IPS-18c (cell line): ENCODE measurements around the gene SYT2.
"Not testable (repeated sequence)": the region's sequence is repeated elsewhere in the genome, so short reads cannot be mapped to it uniquely, and the experiment has no call there.

ENCODE experiments used
- H3K4me3 ChIP-seq: 2 replicates; pipeline ENCODE4 v1.7.0; 2013; ENCODE audit warnings: low read depth, mild to moderate bottlenecking, low read length, moderate library complexity; ENCODE audit not compliant: insufficient read depth
- H3K9me3 ChIP-seq: one replicate; pipeline ENCODE4 v1.6.1; 2013; ENCODE audit warnings: mild to moderate bottlenecking, low read length, moderate library complexity; ENCODE audit not compliant: control insufficient read depth, insufficient read depth

Gene SYT2

GRCh38 chr1:202623075-202623474, 87.2 kb downstream of the SYT2 start:
- Histone ChIP-seq H3K9me3 (no peaks in the 10 kb centered on the region), H3K4me3 (no peak overlapping the region)

GRCh38 chr1:202622388-202622787, 87.9 kb downstream of the SYT2 start:
- Histone ChIP-seq H3K9me3 (no peaks in the 10 kb centered on the region), H3K4me3 (no peak overlapping the region)

GRCh38 chr1:202621446-202621845, 88.8 kb downstream of the SYT2 start:
- no peaks in the 10 kb centered on the region for H3K9me3 ChIP-seq
- H3K4me3 ChIP-seq: no peak overlapping the region

DNA sequence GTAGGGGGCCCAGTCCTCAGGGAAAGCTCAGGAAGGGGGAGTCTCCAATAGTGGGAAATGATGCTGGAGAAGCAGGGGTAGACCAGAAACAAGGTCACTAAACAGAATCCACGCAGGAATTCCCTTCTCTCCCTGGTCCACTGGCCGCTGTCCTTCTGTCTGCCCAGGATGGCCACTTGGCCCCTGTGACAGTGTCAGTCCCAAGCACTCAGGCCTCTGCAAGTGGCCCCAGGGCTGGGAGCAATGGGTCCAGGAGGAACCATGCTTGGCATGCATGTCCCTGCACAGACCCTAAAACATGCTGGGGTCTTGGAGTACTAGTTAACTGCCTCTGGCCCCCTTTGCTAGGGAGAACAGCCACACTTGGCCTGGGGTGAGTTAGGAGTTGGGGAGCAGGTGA, 90.2 kb downstream of the SYT2 start:
- H3K9me3 ChIP-seq, H3K4me3 ChIP-seq: not testable (repeated sequence)

DNA sequence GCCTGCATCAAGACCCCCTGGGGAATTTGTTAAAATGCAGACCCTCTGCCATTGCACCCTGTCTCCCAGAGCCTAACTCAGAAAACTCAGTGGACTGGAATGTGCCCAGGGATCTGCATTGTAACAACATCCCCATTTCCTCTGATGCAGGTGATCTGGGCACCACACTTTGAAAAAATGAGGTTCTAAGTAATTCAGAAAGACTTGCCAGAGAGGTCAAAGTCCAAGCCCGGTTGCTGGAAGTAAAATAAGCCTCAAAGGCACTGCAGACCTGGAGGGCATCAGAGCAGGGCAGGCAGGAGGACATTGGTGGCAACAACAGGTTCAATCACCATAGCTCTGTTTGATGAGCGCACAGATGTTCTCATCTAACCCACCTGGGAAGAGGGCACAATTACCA, 90.7 kb downstream of the SYT2 start:
- H3K4me3 ChIP-seq: no peak overlapping the region
- no peaks in the 10 kb centered on the region for H3K9me3 ChIP-seq

DNA sequence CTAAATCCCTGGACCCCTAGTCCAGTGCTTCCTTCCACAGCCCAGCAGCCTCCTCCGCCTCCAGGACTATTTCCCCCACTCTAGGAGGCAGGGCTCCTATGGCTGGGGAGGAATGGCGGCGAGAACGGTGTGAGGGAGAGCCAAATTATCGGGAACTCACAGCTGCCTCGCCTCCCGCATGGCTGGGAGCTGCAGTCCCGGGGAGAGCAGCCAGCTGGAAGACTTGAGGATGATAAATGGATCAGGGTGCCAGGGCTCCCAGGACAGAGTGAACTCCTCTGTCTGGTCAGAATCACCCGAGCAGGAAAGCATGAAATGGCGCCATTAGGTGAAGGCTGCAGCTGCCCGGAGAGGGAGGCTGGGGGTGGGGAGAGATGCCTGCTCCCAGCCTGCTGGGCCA, 91.2 kb downstream of the SYT2 start:
- not testable (repeated sequence) for H3K4me3 ChIP-seq

DNA sequence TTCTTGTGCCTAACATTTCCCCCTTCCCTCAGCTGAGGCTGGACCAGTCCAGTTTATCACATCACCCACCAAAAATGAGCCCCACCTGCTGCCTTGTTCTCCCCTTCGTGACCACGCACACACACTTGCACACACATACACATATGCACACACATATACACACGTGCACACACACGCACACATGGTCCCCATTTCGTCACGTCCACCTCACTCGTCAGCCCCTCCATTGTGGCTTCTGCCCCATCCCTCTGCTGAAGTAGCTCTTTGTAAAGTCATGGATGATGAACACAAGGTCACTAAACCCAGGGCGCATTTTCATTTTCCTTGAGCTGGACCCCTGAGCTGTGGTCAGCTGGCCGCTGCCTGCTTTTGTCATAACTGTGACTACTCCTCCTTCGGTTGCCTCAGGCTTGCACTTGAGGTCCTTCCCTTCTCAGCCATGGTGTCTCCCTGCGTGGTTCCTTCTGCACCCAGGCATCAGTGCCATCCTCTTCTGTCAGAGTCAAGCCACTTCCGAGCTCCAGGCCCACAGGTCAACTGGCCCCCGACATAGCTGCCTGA, 93.8 kb downstream of the SYT2 start:
- H3K9me3 ChIP-seq: no peaks in the 10 kb centered on the region
- no peak overlapping the region for H3K4me3 ChIP-seq

More for the DNA sequence above, 91.2 kb downstream of the SYT2 start:
- not testable (repeated sequence) for H3K9me3 ChIP-seq

DNA sequence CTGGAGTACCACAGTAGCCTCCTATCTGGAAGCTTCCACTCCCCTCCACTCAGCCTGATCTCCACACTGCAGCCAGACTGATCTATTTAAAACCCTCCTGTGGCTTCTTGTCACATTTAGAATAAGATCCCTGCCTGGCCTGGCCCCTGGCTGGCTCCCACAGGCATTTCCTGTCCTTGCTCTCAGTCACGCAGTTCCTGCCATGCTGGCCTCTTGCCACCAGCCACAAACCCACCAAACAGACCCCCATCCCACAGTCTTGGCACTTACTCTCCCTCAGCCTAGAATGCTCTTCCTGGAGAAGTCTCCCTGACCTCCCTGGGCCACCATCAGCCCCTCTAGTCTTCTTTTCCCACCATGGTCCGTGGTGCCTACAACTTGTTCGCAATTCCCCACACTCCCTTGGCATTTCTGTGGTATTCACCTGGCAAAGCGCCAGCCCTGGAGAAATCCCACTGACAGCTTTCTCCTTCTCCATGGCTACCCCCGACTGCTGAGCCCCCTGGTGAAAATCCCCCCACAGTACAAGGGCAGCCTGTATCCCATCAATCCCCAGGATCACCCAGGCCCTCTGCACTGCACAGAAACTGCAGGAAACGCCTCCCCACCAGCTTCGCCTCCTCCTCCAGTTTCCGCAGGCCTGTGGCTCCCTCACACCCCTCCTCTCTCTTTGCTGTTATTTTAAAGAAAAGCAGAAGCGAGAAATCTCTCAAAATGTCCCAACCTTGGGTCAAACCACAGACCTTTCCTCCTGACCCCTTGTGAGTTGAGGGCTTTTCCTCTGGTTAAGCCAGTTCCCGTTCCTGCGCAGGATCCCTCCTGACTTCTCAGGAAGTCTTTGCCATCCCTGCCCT, 94.5 kb downstream of the SYT2 start:
- Histone ChIP-seq H3K4me3 (no peak overlapping the region), H3K9me3 (no peaks in the 10 kb centered on the region)

DNA sequence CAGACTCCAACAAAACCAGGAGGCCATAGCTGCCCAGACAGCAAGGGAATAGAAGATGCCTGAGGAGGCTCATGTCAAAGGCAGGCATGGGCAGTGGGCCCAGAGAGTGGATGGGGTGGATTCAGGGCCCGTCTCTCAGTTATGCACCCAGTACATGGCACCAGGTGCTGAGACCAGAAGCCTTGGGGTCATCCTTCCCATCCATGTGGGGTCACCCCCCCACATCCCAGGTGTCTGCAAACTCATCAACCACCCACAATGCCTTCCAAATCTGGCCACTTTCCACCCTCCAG, 95.1 kb downstream of the SYT2 start:
- not testable (repeated sequence) for H3K9me3 ChIP-seq, H3K4me3 ChIP-seq

GRCh38 chr1:202614363-202615207, 95.7 kb downstream of the SYT2 start:
- H3K9me3 ChIP-seq, H3K4me3 ChIP-seq: not testable (repeated sequence)

DNA sequence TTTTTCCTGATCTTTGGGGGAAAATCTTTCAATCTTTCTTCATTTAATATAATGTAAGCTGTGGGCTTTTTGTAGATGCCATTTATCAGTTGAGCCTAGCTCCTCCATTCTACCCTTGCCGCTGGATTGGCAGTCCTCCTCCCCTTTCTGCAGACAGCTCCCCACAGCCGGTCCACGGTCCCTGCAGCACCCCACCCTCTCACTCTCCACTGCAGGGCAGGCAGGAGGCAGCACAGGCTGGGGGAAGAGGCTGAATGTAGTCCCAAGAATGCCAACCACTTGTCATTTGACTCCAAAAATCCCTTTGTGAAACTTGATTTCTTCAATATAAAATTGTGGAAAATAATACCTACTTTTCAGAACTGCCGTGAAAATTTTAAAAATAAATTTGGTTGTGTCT, 96.7 kb downstream of the SYT2 start:
- H3K9me3 ChIP-seq: no peaks in the 10 kb centered on the region

DNA sequence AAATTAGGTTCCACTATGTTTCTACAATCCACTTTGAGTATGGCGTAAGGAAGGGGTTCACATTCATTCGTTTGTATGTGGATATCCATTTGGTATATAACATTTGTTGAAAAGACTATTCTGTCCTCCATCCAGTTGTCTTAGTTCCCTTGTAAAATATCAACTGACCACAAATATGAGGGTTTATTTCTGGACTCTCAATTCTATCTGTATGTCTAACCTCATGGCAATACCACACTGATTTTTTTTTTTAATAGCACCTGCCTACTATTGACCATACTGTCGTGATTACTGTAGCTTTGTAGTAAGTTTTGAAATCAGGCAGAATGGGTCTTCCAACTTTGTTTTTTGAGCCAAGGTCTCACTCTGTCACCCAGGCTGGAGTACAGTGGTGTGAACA, 98.2 kb downstream of the SYT2 start:
- not testable (repeated sequence) for H3K9me3 ChIP-seq, H3K4me3 ChIP-seq

More for the DNA sequence above, 96.7 kb downstream of the SYT2 start:
- no peak overlapping the region for H3K4me3 ChIP-seq

DNA sequence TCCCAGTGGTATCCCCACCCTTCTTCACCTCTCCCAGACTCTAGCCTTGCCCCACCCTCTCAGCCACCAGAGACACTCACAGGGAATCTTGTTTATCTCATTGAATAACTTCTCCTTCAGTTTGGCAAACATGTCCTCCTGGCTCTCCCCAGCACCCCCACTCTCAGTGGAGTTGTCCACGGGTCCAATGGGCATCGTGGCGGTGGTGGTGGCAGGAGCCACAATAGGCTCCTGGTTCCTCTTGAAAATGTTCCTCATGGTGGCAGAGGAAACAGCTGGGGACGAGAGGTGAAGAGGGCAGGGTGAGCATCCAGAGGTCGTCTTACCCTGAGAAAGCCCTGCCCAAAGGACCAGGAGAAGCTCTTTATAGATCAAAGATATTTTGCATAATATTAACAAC, 104.7 kb downstream of the SYT2 start:
- H3K9me3 ChIP-seq: no peaks in the 10 kb centered on the region
- H3K4me3 ChIP-seq: no peak overlapping the region

GRCh38 chr1:202603435-202603834, 106.8 kb downstream of the SYT2 start:
- Histone ChIP-seq H3K9me3 (no peaks in the 10 kb centered on the region), H3K4me3 (no peak overlapping the region)

- Histone ChIP-seq H3K4me3 (no peak overlapping the region), H3K9me3 (peaks cover 2% of the 10 kb centered on the region)
Measured at GRCh38 chr1:202600432-202601041, 109.7 kb downstream of the SYT2 start.

- no peak overlapping the region for H3K4me3 ChIP-seq
- H3K9me3 ChIP-seq: peaks cover 2% of the 10 kb centered on the region
Measured at GRCh38 chr1:202599669-202600431, 110.4 kb downstream of the SYT2 start.

DNA sequence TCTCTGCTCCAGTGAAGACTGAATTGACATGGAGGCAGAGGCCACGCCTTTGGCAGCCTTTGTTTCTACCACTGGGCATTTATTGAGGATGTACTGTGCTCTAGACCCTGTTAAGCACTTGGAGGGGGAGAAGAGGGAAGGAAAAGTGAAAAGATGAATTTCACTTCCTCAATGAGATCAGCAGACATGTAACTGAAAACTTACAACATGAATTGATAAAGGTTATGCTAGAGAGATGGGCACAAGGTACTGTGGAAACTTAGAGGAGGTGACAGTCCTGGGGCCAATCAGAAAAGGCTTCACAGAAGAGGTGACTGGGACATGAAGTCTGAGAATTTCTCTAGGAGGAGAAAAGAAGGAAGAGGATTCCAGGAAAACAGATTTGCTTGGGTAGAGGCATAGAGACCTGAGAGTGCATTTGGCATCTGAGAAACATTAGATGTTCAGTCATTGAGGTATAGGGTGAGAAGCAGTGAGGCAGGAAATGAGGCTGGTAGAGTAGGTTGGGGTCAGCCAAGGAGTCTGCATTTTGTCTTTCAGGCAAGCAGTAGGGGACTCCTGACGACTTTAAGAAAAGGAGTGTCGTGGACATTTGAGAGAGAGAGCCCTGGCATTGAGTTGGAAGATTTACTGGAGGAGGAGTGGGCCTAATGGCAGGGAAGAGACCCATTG, 113.0 kb downstream of the SYT2 start:
- no peak overlapping the region for H3K4me3 ChIP-seq
- H3K9me3 ChIP-seq: peaks cover 2% of the 10 kb centered on the region
